Measurements from ENCODE around the gene ACIN1.

DNA sequence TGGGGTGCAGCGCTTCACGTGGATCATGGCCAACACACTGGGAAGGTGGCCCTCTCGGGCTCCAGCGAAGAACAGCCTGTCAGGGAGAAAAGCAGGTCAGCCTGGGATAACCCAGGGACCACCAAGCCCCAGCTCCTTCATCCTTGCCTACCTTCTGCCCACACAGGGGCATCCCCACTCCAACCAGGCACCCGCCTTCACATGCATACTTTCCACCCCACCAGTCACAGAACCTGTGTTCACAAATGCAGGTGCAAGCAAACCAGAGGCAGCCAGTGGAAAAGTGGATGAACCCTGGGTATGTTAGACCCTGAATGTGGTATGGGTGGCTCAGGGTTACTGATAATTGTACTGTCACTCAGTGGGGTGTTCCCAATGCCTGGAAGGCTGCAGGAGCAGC is 36.5 kb upstream of the ACIN1 start:
- TF ChIP-seq EZH2 (IDR thresholded peaks at IDR 0.05; ENCODE audit: borderline replicate concordance, low read length) (no peak), CTCF (IDR thresholded peaks at IDR 0.05; ENCODE audit: low read length) (no peak)

All from OCI-LY1 (cell line).